Endothelial cell of umbilical vein (primary cell): Measurements from ENCODE around the gene GFOD1. TPM values are rescaled to one million over a fixed set of nuclear protein-coding genes. Genes with fewer than 3 reads are reported as not detected.

Experiments
- BruUV-seq: library from RNA; stranded (reverse); fragments of 400-500 nt; replicated peaks from 2 replicates; lab custom pipeline; 2021; lab: Mats Ljungman, UMichigan
- CTCF ChIA-PET: fragments of 300-600, 350-600 bp; sonication (Branson Sonifier 250); formaldehyde crosslinking; loops from one replicate; lab custom pipeline; 2021; ENCODE audit warnings: antibody characterized with exemption, inconsistent platforms; lab: Charles Lee
- POLR2A ChIA-PET: fragments of 300-600, 350-600 bp; sonication (Branson Sonifier 250); formaldehyde crosslinking; loops from one replicate; lab custom pipeline; 2021; ENCODE audit warnings: antibody characterized with exemption, inconsistent platforms; lab: Charles Lee
- DNase-seq: peaks from one replicate; pipeline ENCODE4 v3.0.0-alpha.2; 2011; ENCODE audit warnings: low read depth, low spot score
- FAIRE-seq: peaks from 2 replicates; lab custom pipeline; 2011; peaks lifted over from hg19 to GRCh38; lab: Jason Lieb, UNC
- H2AFZ ChIP-seq: 2 replicates; pipeline ENCODE4 v1.6.0; 2012; ENCODE audit warnings: low read depth, low read length, control low read depth, inconsistent platforms
- H3K27ac ChIP-seq: 2 replicates; pipeline ENCODE4 v1.5.1; 2011; ENCODE audit warnings: low read depth, mild to moderate bottlenecking, control low read depth, low read length, moderate library complexity; ENCODE audit not compliant: insufficient read depth
- H3K27me3 ChIP-seq, 2 experiments: 2 replicates each; pipeline versions ENCODE4 v1.6.0 to v1.6.1; 2011; ENCODE audit warnings: low read length in 2 of 2, mixed read lengths in 1 of 2; ENCODE audit not compliant: control insufficient read depth in 2 of 2, insufficient read depth in 2 of 2
- H3K36me3 ChIP-seq, 2 experiments: 2 replicates in 1 of 2; 3 replicates in 1 of 2; pipeline ENCODE4 v1.5.1; 2011; ENCODE audit warnings: low read length in 2 of 2, mild to moderate bottlenecking in 1 of 2, moderate library complexity in 1 of 2; ENCODE audit not compliant: control insufficient read depth in 2 of 2, insufficient read depth in 2 of 2; ENCODE audit errors: extremely low read depth in 1 of 2
- H3K4me1 ChIP-seq: 3 replicates; pipeline ENCODE4 v1.5.1; 2011; ENCODE audit warnings: mild to moderate bottlenecking, low read length; ENCODE audit not compliant: control insufficient read depth, insufficient read depth; ENCODE audit errors: extremely low read depth
- H3K4me2 ChIP-seq: 2 replicates; pipeline ENCODE4 v1.6.1; 2011; ENCODE audit warnings: low read length, control low read depth, mixed read lengths; ENCODE audit not compliant: insufficient read depth
- H3K4me3 ChIP-seq, 3 experiments: fragments of 200-600 bp in 1 of 3; sonication (generic), shearing (Covaris generic) in 1 of 3; replicated peaks in 1 of 3; 2 replicates each; pipeline ENCODE4 v1.5.1; 2011 to 2016; ENCODE audit warnings: control low read depth in 3 of 3, low read length in 3 of 3, mild to moderate bottlenecking in 2 of 3, inconsistent platforms in 1 of 3, low read depth in 1 of 3, moderate library complexity in 1 of 3; ENCODE audit not compliant: insufficient read depth in 1 of 3
- H3K79me2 ChIP-seq: 2 replicates; pipeline ENCODE4 v1.6.0; 2012; ENCODE audit warnings: low read length, inconsistent platforms; ENCODE audit not compliant: control insufficient read depth, insufficient read depth
- H3K9ac ChIP-seq: replicated peaks from 2 replicates; pipeline ENCODE3; 2011; ENCODE audit warnings: low read length, control low read depth; ENCODE audit not compliant: insufficient read depth; ENCODE audit errors: extremely low read depth
- H3K9me1 ChIP-seq: replicated peaks from 3 replicates; pipeline ENCODE4 v1.6.0; 2011; ENCODE audit warnings: mild to moderate bottlenecking, low read length; ENCODE audit not compliant: control insufficient read depth, insufficient read depth; ENCODE audit errors: extremely low read depth
- H3K9me3 ChIP-seq: replicated peaks from 2 replicates; pipeline ENCODE4 v1.5.1; 2012; ENCODE audit warnings: low read length, inconsistent platforms; ENCODE audit not compliant: control insufficient read depth, insufficient read depth
- H4K20me1 ChIP-seq: replicated peaks from 2 replicates; pipeline ENCODE3; 2011; ENCODE audit warnings: mild to moderate bottlenecking, low read length; ENCODE audit not compliant: control insufficient read depth, insufficient read depth; ENCODE audit errors: extremely low read depth
- CTCF ChIP-seq, 2 donors: IDR thresholded peaks; 1 replicate in 1 of 2; 2 replicates in 1 of 2; pipeline ENCODE4 v1.5.1; 2011; ENCODE audit warnings: low read length in 2 of 2, mild to moderate bottlenecking in 2 of 2, moderate library complexity in 2 of 2, control low read depth in 1 of 2, inconsistent platforms in 1 of 2, low read depth in 1 of 2; ENCODE audit not compliant: insufficient read depth in 1 of 2; ENCODE audit errors: extremely low read depth in 1 of 2
- EZH2 ChIP-seq: IDR thresholded peaks from 2 replicates; pipeline ENCODE4 v1.6.1; 2012; ENCODE audit warnings: borderline replicate concordance, low read depth, mild to moderate bottlenecking, moderate library complexity, low read length, inconsistent platforms; ENCODE audit not compliant: severe bottlenecking
- FOS ChIP-seq: IDR thresholded peaks from 2 replicates; pipeline ENCODE4 v1.6.1; 2011; ENCODE audit warnings: mild to moderate bottlenecking, low read length, moderate library complexity, borderline replicate concordance; ENCODE audit not compliant: insufficient read depth
- GATA2 ChIP-seq: IDR thresholded peaks from 2 replicates; pipeline ENCODE4 v1.7.0; 2011; ENCODE audit warnings: low read depth, mild to moderate bottlenecking, moderate library complexity, mixed read lengths, low read length; ENCODE audit not compliant: insufficient read length, insufficient read depth
- JUN ChIP-seq: IDR thresholded peaks from 2 replicates; pipeline ENCODE4 v1.6.1; 2011; ENCODE audit warnings: borderline replicate concordance, low read depth; ENCODE audit not compliant: insufficient read length, insufficient read depth
- MAX ChIP-seq: IDR thresholded peaks from 2 replicates; pipeline ENCODE4 v1.6.1; 2011; ENCODE audit not compliant: insufficient read depth, insufficient read length
- MYC ChIP-seq: IDR thresholded peaks from one replicate; pipeline ENCODE4 v1.6.1; 2011; ENCODE audit warnings: mild to moderate bottlenecking, low read depth, low read length
- POLR2A ChIP-seq: IDR thresholded peaks from 2 replicates; pipeline ENCODE4 v1.6.1; 2012; ENCODE audit warnings: low read depth, mild to moderate bottlenecking, control low read depth, low read length
- POLR2AphosphoS5 ChIP-seq: IDR thresholded peaks from 2 replicates; pipeline ENCODE4 v1.6.1; 2012; ENCODE audit warnings: low read depth, mild to moderate bottlenecking, control low read depth, low read length, moderate library complexity; ENCODE audit not compliant: insufficient read depth
- dilution Hi-C: fragments of 300-500 bp; cut with MboI; formaldehyde crosslinking; loops from one replicate; pipeline ENCODE4 v1.15.0; 2019; ENCODE audit warnings: low sequenced_read_pairs; ENCODE audit not compliant: extremely low pct_ligation_motif_present
- intact Hi-C: fragments of 100-400 bp; cut with micrococcal nuclease; formaldehyde crosslinking; loops from one replicate; pipeline ENCODE4 v1.10.0; 2022
- polyA plus RNA-seq, 4 experiments: library from polyadenylated mRNA; depleted of rRNA in 3 of 4; stranded (reverse) in 3 of 4; unstranded in 1 of 4; fragments of >200 nt; gene quantifications; 2 replicates each; pipeline versions ENCODE4 v1.2.1 to v1.2.3, GENCODE V29; 2011 to 2012; ENCODE audit warnings: missing spikeins in 1 of 4
- total RNA-seq: library from RNA; stranded (reverse); gene quantifications from 2 replicates; pipeline ENCODE4 v1.2.3, GENCODE V29; 2021

Gene GFOD1
- total and polyA plus RNA-seq, 2 donors (not counting 3 experiments of a cell fraction or from before 2014, with no cell fraction given) = 12.1 to 24.1 TPM

- CTCF ChIA-PET = interaction anchor here (0.6 to 2.1 kb wide), 10 partner anchors 10 to 220 kb away, joined by 3 to 10 read pairs (median 4); partner anchors contain the start of genes NOL7 and SIRT5
- DNase-seq (peak; percentile 100), FAIRE-seq (peak; percentile 95)
- POLR2A ChIA-PET = interaction anchor here (1.0 to 1.3 kb wide), 6 partner anchors 23 to 91 kb away, joined by 3 to 9 read pairs (median 3); partner anchors contain the start of gene TBC1D7
- Histone ChIP-seq H3K4me3 (no peak overlapping the region), H3K9ac (peak overlapping the region; percentile 52), H3K27me3 (no peaks in the 10 kb centered on the region), H4K20me1 (no peaks in the 10 kb centered on the region), H3K4me2 (peak overlapping the region; percentile 29), H3K4me1 (peaks cover 19% of the 10 kb centered on the region), H3K9me1 (no peaks in the 10 kb centered on the region), H2AFZ (peak overlapping the region; percentile 49), H3K27ac (peak overlapping the region; percentile 92), H3K9me3 (no peaks in the 10 kb centered on the region), H3K36me3 (no peaks in the 10 kb centered on the region), H3K79me2 (no peaks in the 10 kb centered on the region)
- intact Hi-C loops = loop anchor here (1.0 to 2.0 kb wide), 10 partner anchors 9 to 179 kb away; partner anchors contain the start of gene SIRT5
- dilution Hi-C loops = no loop called here
- TF ChIP-seq FOS (peak; percentile 22), EZH2 (no peak), GATA2 (peak; percentile 94), POLR2AphosphoS5 (peak; percentile 71), JUN (peak; percentile 46), MAX (no peak), MYC (no peak), POLR2A (peak; percentile 65), CTCF (IDR thresholded peaks at IDR 0.05; ENCODE audit: extremely low read depth in 1 of 2, insufficient read depth in 1 of 2, low read depth in 1 of 2, low read length in 2 of 2) (no peak)
- no TSS peak for BruUV-seq
Observed at GRCh38 chr6:13395272-13396237, 91.8 kb downstream of the GFOD1 start.
